ENCODE results near the gene INO80.

- TF ChIP-seq ZNF70 (CRISPR knock-in tag; IDR thresholded peaks at IDR 0.05) (no peak), RARB (CRISPR knock-in tag; IDR thresholded peaks at IDR 0.05) (no peak), ZFP30 (CRISPR knock-in tag; IDR thresholded peaks at IDR 0.05) (no peak), ARNTL (CRISPR knock-in tag; IDR thresholded peaks at IDR 0.05; ENCODE audit: borderline replicate concordance, low read depth) (no peak), ZC3H10 (CRISPR knock-in tag; IDR thresholded peaks at IDR 0.05) (no peak), ZNF565 (CRISPR knock-in tag; conservative IDR thresholded peaks at IDR 0.05; ENCODE audit: low read depth) (no peak), OSR1 (CRISPR knock-in tag; IDR thresholded peaks at IDR 0.05) (no peak), ISL1 (CRISPR knock-in tag; IDR thresholded peaks at IDR 0.05) (no peak), CSDC2 (CRISPR knock-in tag; IDR thresholded peaks at IDR 0.05) (no peak)
- TF ChIP-seq, protein P1, sequence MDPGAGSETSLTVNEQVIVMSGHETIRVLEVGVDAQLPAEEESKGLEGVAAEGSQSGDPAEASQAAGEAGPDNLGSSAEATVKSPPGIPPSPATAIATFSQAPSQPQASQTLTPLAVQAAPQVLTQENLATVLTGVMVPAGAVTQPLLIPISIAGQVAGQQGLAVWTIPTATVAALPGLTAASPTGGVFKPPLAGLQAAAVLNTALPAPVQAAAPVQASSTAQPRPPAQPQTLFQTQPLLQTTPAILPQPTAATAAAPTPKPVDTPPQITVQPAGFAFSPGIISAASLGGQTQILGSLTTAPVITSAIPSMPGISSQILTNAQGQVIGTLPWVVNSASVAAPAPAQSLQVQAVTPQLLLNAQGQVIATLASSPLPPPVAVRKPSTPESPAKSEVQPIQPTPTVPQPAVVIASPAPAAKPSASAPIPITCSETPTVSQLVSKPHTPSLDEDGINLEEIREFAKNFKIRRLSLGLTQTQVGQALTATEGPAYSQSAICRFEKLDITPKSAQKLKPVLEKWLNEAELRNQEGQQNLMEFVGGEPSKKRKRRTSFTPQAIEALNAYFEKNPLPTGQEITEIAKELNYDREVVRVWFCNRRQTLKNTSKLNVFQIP (CRISPR knock-in tag; IDR thresholded peaks at IDR 0.05; ENCODE audit: borderline replicate concordance, low read depth), result no peak
- TF ChIP-seq, protein P2, sequence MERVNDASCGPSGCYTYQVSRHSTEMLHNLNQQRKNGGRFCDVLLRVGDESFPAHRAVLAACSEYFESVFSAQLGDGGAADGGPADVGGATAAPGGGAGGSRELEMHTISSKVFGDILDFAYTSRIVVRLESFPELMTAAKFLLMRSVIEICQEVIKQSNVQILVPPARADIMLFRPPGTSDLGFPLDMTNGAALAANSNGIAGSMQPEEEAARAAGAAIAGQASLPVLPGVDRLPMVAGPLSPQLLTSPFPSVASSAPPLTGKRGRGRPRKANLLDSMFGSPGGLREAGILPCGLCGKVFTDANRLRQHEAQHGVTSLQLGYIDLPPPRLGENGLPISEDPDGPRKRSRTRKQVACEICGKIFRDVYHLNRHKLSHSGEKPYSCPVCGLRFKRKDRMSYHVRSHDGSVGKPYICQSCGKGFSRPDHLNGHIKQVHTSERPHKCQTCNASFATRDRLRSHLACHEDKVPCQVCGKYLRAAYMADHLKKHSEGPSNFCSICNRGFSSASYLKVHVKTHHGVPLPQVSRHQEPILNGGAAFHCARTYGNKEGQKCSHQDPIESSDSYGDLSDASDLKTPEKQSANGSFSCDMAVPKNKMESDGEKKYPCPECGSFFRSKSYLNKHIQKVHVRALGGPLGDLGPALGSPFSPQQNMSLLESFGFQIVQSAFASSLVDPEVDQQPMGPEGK (CRISPR knock-in tag; IDR thresholded peaks at IDR 0.05; ENCODE audit: borderline replicate concordance), result no peak
- TF ChIP-seq, protein P3, sequence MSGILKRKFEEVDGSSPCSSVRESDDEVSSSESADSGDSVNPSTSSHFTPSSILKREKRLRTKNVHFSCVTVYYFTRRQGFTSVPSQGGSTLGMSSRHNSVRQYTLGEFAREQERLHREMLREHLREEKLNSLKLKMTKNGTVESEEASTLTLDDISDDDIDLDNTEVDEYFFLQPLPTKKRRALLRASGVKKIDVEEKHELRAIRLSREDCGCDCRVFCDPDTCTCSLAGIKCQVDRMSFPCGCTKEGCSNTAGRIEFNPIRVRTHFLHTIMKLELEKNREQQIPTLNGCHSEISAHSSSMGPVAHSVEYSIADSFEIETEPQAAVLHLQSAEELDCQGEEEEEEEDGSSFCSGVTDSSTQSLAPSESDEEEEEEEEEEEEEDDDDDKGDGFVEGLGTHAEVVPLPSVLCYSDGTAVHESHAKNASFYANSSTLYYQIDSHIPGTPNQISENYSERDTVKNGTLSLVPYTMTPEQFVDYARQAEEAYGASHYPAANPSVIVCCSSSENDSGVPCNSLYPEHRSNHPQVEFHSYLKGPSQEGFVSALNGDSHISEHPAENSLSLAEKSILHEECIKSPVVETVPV (CRISPR knock-in tag; IDR thresholded peaks at IDR 0.05), result no peak
These were observed 111.6 kb downstream of the INO80 start for GRCh38 chr15:41004490-41004889.
